Activated naive CD4-positive, alpha-beta T cell (primary cell): Measurements from ENCODE around the gene ANXA8L1.
"Not testable (repeated sequence)": the region's sequence is repeated elsewhere in the genome, so short reads cannot be mapped to it uniquely, and the experiment has no call there.

Experiments
- DNase-seq, 4 experiments: peaks; one replicate each; lab custom pipeline; 2025; lab: John Stamatoyannopoulos, UW

Gene ANXA8L1, protein sequence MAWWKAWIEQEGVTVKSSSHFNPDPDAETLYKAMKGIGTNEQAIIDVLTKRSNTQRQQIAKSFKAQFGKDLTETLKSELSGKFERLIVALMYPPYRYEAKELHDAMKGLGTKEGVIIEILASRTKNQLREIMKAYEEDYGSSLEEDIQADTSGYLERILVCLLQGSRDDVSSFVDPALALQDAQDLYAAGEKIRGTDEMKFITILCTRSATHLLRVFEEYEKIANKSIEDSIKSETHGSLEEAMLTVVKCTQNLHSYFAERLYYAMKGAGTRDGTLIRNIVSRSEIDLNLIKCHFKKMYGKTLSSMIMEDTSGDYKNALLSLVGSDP

DNA sequence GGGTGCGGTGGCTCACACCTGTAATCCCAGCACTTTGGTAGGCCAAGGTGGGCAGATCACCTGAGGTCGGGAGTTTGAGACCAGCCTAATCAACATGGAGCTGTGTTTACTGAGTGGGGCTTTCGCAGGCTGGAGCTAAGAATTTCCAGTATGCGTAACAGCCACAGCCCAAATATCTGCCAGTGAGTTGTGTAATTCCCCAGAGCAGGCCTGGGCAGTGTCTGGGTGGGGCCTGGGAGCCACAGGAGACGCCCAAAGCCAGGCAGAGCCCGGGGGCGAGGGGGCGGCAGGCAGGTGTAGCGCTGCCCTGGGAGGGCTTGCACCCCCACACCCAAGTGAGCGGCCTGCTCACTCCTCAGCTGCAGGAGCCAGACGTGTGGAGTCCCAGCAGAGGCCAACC is at the start of gene ANXA8L1:
Gene ANXA8L1 (plus strand): TSS at position 371 of the 400 bp plus-strand sequence. CDS start 76 bp downstream, outside the sequence.
- DNase-seq, result not testable (repeated sequence)

DNA sequence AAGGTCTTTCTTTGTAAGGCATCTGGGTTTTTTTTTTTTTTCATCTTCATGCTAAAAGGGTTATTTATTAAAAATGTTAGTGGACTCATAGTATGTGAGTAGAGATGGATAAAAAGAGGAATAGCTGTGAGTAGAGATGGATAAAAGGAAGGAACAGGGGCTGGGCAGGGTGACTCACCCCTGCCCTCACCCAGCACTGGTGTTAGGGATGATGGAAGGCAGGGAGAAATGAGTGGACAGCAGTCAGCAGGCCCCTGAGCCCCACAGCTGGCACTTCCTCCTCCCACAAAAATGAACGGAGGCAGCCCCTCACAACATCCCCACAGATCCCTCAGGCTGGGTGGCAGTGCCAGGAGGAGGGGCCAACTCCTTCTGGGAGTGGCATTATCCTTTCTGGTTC is 49.5 kb upstream of the ANXA8L1 start:
- no peak for DNase-seq

DNA sequence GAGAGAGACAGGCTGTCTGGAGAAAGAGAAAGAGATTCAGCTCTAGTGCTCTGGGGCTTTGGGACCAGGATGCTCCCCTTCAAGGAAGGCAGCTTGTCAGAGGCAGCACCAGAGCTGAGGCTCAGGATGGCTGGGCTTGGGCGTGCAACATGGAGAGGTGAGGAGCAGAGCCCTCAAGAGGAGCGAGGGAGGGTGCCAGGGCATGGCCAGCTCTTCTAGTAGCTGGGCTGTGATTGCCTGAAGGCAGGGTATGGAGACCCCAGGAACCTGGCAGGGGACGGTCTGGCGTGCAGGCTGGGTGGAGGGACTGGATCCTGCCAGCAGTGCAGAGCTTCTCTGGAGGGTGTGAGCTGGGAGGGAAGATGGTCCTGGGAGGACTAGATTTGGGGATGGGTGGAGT is 48.6 kb upstream of the ANXA8L1 start:
- DNase-seq, result no peak

DNA sequence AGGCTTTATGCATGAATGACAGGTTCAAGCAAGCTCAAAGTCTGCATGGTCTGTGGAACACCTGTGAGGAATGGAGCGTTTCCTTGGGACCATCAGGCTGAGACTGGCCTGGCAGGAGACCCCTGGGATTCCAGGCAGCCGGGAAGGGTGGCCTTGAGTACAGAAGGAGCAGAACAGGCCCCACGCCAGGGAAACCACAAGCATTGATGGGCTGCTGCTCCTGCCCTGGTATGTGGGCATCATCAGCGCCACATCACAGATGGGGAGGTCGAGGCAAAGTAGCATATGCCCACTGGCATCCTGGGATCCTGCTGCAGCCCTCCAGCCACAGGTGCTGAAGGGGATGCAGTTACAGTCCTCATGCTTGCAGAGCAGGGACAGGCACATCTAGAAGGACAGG is 47.9 kb upstream of the ANXA8L1 start:
- DNase-seq, result no peak

DNA sequence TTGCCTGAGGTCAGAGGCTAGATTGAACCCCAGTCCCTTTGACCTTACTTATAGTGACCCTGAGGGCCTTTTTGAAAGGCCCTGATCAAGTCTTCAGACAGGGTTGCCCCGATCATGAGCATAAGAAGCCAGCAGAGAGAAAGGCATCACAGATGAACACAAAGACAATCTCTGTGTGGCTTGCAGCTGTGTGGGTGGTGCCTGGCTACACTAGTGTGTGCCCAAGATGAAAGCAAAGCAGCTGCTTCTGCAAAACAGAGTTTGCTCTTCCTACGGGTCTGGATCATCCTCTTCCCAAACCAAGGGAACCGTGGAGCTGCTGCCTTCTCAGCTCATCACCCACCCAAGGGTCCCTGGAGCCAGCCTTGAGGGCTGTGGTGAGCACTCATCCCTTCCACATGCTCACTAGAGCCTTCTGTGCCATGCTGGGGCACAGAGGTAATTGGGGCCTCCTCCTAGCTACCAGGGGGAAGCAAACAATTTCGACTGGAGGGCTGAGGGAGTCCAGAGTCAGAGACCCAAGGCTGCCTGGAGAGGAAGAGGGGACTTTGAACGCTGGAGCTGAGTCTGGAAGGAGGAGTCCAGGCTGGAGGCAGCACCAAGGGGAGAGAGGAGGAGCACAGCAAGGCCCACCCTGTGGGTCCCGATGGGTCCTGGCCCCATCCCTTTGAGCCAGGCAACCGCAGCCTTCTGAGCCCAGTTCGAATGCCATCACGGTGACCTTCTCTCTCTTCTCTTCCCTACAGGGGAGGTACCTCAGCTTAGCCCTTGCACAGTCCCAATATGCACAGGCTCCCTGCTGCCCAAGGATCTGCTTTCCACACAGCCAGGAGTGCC is 46.5 kb upstream of the ANXA8L1 start:
- no peak for DNase-seq

DNA sequence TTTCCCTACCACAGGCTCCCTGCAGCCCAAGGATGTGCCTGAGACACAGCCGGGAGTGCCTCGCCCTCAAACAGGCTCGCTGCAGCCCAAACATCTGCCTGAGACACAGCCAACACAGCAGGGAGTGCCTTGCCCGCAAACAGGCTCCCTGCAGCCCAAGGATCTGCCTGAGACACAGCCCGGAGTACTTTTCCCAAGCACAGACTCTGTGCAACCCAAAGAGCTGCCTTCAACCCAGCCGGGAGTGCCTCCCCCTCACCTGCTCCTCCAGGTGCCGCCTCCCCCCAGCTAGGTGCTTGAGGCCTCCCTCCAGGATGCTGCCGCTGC is 45.9 kb upstream of the ANXA8L1 start:
- DNase-seq, result no peak

DNA sequence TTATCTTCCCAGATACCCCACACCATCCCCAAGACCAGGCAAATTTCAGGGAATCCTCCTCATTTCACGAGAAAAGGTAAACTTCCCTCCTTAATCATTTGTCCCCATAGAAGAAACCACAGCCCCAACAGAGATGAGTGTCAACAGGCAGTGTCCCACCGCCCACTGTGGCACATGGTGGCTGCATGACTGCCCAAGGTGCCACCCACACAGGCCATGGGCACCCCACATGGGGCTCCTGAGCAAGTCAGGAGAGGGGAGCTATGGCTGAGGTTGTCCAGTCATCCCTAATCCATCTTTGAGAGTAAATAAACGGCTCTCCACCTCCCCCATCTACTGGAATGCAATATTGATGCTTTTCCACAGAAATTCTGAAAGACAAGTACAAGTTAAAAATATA is 44.7 kb upstream of the ANXA8L1 start:
- DNase-seq, result no peak

DNA sequence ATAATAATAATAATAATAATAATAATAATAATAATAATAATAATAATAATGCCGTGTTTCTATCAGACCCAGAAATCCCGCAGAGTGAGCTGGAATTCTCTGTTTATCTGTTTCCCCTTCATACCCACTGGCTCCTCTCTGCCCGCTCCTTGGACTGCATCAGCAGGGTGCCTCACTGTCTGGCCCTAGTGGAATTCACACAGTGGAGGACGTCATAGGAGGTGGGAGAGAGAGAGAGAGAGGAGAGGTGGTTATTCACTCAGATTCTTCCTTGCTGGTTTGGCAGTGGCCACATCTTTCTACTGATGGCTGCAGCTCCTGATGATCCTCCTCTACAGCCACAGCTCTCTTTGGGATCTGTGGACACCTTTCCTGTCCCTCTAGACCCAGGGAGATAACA is 10.1 kb upstream of the ANXA8L1 start:
- not testable (repeated sequence) for DNase-seq

DNA sequence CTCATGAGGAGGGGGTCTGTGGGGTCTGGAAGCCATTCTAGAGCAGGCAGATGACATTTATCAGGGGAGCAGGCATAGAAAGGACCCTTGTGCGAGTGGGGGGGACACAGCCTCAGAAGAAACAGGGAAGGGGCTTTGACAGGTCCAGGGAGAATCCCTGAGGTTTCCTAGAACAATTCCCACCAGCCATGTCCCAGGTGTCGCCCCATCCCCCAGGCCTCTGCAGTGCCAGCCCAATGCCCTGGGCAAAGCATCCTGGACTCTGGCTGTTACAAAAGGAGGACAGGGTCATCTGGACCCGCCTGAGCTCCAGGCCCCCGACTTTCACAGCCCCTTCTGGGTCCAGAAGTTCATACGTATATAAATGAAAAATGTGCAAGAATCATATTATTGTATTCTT is 8.4 kb upstream of the ANXA8L1 start:
- not testable (repeated sequence) for DNase-seq

DNA sequence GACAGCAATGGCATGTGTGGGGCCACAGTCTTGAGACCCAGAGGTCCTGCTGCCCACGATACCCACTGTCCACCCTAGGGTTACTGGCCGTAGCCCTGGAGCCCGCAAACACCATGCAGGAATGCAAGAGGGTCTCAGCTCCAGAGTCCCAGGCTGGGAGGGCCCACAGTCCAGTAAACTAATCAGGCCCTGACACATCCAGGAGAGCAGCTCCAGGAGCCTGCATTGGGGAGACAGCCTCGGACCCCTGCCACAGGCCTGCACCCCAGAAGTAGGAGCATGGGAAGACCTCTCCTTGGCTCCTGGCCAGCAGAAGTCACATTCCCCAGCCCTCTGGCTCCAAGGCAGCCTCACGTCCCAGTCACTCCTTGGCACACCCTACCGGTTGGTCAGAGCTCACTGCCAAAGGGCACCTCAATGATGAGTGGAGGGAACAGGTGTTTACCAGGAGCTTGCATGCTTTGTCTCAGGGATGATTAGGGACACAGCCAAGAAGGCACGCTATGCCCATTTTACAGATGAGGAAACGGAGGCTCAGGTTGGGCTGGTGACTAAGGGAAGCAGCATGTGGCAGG is 7.8 kb upstream of the ANXA8L1 start:
- not testable (repeated sequence) for DNase-seq

DNA sequence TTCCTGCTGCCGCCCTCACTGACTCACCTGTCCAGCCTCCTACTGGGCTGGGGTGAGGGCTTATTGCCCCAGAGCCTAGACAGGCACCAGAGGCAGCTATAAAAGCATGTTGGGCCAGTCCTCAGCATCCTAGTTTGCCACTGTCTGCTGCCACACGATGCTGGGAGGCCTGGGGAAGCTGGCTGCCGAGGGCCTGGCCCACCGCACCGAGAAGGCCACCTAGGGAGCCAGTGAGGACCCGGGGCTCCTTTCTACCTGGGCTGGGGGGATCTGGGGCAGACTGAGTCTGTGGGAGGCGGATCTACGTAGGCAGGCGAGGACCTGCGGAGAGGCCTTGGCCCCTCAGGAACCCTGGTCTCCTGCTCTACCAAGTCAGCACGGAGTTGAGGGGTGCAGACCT is 6.6 kb upstream of the ANXA8L1 start:
- not testable (repeated sequence) for DNase-seq

DNA sequence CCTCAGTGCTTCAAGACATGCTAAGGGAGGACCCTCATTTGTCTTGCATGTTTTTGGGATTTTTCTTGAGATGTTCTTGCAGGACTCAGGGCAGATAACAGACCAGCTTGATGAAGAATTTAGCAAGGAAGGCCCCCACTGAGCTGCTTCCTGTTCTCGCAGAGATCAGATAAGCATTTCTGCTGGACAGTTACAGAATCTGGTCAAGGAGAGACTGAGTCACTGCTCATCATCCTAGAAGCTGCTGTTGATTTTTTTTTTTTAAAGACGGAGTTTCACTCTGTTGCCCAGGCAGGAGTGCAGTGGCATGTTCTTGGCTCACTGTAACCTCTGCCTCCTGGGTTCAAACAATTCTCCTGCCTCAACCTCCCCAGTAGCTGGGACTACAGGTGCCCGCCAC is 1.2 kb upstream of the ANXA8L1 start:
- not testable (repeated sequence) for DNase-seq

DNA sequence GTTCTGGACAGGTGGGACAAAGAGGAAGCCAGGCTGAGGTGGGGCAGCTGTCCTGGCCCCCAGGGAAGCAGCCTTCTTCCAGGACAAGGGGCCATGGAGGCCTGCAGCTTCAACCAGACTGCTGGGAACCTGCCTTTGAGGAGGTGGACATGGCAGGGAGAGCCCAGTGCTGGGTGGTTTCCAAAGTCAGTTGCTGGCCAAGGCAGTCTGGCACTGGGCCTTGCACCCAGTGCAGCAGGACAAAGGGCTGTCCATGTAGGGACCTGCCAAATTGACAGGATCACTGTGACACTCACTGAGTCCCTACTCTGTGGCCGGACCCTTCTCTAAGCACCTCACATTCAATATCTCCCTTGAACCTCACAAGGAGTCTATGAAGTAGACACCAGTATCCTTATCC is 1.4 kb downstream of the ANXA8L1 start:
- DNase-seq, result not testable (repeated sequence)

DNA sequence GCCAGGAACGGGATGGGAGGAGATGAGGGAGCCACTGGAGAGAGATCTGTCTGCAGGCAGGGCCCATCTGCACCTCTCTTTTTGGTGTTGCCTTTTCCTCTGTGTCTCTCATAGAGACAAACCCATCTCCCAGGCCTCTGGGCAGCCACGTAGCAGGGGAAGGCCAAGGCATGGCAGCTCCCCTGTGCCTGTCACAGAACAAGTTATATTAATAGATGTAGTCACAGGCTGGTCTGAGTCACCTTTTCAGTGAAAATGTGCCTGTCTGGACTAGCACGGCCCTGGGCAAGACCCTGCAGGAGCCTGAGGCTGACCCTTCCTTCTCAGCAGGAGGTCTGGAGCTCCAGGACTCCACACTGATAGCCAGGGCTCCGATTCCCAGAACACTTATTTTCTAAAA is 2.1 kb downstream of the ANXA8L1 start:
- DNase-seq, result not testable (repeated sequence)

DNA sequence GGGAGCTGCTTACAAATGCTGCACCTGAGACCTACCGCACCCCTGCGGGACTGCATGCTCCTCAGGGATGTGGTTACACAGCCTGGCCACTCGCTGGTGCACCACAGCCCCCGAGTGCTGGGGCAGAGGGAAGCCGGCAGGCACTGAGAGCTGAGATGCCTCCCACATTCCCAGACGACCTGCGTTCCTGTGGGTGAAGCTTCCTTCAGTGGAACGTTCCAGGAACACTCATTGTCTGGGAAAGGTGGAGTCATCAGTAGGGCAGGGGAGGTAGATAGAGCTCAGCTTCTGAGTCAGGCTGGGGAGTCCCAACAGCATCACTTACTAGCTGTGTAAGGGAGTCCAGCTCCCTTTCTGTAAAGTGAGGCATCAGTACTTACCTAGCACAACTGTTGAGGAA is 2.5 kb downstream of the ANXA8L1 start:
- not testable (repeated sequence) for DNase-seq

DNA sequence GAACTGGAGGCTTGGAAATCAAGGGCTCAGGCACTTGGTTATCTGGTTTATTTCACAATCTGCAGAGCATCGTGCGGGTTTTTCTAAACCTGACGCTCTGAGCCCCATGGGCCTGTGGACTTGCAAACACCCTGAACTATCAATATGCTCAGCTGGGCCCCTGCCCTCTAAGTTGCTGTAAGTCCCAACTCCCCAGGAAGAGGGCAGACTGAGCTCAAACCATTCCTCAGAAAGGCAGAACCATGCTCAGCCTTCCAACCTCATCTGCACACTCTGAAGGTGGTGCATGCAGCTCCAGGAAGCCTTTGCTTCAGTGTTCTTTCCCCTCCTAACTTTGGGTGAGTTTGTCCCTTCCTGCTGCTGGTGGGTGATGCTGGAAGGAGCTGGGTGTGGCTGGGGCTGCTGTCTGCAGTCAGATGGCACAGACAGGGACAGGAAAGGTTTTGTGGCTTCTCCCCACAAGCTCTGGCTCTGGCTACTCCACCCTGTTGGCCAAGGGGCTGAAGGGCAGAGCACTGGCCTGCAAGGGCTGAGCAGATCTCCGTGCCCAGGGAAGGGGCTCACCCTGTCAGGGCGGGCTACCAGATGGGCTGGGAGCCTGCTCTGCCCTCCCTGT is 3.8 kb downstream of the ANXA8L1 start:
- DNase-seq, result not testable (repeated sequence)

DNA sequence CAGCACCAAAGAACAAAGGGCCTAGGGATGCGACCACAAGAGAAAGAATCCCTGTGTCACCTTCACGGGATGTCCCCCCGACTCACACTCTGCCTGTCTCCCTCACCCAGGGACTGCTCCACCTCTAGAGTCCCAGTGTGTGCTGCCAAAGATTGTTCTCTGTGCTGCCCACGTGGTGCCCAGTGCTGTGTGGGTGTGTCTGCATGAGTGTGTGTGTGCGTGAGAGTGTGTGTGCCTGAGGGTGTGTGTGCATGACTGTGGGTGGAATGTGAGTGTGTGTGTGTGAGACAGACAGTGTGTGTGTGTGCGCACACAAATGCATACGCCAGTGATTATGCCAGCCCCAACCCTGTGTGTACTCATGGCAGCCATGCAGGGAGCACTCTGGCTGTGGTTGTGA is 10.3 kb downstream of the ANXA8L1 start:
- DNase-seq, result not testable (repeated sequence)

DNA sequence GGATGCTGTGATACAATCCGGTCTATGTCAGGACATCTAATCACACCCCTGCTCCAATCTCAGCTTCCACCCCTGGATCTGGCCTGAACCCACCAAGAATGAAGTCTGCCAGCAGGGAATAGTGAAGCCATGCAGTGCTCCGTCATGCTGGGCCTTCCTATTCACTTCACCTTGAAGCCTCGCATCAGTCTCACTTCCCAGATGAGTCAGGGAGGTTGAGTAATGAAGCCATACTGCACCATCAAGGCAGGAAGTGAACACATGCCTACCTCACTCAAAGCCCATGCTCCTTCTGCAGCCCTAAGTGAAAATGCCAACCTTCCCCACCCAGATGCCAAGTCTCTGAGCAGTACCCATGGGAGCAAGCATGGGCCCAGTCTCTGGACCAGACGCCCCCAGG is 11.1 kb downstream of the ANXA8L1 start:
- DNase-seq, result not testable (repeated sequence)

DNA sequence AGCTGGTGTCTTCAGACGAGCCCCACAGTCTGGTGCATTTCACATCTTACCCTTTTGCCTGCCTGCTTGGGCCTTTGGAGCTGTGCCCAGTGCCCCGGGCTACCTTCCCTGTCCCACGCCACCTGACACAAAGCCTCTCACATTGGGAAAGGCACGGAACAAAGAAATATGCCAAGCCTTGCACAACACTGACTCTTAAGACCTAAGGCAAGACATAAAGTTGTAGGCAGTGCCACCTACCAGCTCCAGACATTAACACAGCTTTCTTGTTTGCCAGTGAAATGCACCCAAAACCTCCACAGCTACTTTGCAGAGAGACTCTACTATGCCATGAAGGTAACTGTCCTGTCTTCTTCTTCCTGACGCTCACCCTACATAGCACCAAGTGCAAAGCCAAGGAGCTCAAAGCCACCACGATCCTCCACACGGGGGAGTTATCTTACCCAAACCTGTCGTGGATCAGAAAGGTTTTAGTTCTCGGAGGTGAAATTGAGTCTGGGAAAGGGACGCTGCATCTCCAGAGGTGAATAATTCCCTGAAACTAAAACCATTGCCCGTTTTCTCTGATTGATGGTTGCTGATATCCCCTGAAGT is 11.8 kb downstream of the ANXA8L1 start:
- DNase-seq, result not testable (repeated sequence)

DNA sequence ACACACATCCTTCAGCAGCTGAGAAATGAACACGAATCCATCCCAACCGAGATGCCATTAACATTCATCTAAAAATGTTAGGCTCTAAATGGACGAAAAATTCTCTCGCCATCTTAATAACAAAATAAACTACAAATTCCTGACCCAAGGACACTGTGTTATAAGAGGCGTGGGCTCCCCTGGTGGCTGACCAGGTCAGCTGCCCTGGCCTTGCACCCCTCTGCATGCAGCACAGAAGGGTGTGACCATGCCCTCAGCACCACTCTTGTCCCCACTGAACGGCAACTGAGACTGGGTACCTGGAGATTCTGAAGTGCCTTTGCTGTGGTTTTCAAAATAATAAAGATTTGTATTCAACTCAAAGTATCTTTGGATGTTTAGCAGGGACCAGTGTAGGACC is 15.8 kb downstream of the ANXA8L1 start:
- not testable (repeated sequence) for DNase-seq

DNA sequence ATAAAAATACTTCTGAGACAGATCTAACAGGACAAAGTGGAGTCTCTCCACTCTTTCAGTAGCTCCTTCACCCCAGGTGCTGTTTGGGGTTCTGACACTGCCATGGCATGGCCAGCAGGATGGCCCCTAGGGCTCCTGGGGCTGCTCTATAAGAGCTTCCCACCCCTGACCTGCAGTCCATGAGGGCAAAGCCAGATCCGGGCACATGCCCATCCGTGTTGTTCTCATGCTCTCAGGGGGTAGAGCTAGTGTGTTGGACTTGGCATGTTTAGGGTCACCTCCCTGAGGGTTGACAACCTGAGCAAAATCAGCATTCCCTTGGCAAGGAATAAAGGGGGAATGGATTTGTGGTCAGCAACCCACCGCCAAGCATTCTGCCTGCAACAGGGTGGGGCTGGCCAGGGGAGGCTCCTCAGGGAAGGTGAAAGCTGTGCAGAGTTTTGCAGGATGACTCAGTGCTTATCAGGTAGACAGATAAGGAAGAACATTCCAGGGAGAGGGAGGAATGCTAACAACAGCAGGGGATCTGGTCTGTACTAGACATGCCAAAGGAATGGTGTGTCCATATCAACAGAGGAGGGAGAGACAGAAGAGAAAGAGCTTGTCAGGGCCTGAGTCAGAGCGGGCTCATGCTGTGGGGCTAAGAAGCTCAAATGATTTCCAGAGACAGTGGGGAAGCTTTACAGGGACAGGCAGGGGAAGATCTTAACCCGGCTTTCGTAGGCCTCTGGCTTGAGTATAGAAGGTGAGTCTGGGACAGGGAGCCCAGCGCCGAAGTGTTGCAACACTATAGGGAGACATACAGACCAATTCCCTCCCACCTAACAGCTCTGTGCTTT is 21.1 kb downstream of the ANXA8L1 start:
- not testable (repeated sequence) for DNase-seq
